Upper lobe of left lung (tissue), 4 donors: ENCODE results near the gene PRICKLE2.

Experiments used
- CTCF ChIP-seq, 6 experiments: fragments of 450-650 bp in 4 of 6; fragments of 200-600 bp in 2 of 6; sonication (generic) in 2 of 6; IDR thresholded peaks; one replicate each; pipeline ENCODE4 v1.5.1; 2016 to 2019; ENCODE audit warnings: antibody characterized with exemption in 6 of 6
- POLR2A ChIP-seq, 4 donors: fragments of 450-650 bp; IDR thresholded peaks; one replicate each; pipeline ENCODE4 v1.5.1; 2016 to 2017; ENCODE audit warnings: antibody characterized with exemption in 4 of 4, mild to moderate bottlenecking in 2 of 4

DNA sequence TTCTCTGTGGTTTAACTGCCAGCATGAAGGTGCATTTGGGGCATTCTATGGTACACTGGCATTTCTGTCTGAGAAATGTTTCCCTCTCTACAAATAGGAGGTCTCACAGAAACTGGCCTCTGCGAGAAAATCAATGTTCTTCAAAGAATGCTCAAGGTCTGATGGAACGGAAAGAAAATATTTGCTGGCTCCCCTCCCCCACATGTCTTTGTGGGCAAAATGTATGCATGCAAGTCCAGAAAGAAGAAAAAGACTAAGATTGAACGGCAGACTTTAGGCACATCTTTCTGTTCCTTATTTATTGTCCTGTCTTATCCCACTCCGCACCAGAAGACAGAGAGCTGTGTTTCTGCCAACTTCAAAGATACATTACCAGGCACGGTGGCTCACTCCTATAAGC, 118.1 kb downstream of the PRICKLE2 start:
- TF ChIP-seq CTCF (IDR thresholded peaks at IDR 0.05), result no peak
- TF ChIP-seq POLR2A (IDR thresholded peaks at IDR 0.05), result no peak
